ENCODE results near the gene MRAS. TPM values are rescaled to one million over a fixed set of nuclear protein-coding genes. Genes with fewer than 3 reads are reported as not detected.
A peak's percentile ranks its signal among the peaks of the same experiment; 100 is the strongest.

MRAS gene
- total RNA-seq, 1 donor from 2014 or later = 2.9 TPM

DNA sequence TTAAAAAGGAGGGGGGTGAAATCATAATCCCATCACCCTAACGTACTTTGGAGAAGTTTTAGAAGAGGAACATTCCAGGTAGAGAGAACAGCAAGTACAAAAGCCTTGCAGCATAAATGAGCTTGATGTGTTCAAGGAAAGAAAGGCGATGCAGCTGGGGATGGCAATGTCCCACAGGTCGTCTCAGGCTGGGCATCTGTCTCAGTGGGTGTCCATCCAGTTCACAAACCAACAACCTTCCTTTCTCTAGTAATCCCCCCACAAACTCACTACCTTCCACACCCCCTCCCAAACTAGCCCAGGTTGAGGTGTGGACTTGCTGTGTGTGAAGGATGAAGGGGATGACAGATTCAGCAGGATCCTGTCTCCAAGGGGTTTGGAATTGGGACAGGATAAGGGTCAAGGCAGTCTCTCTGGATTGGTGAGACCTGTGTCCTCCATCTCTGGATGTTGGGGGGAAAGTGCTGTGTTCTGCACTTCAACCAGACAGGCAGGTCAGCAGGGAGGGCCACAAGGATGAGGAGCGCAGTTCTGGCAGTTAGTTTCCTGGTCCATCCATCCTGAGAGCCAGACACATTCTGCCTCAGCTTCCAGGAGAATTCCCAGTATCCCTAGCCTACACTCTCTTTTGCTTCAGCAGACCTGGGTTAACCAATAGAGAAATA lies 84.3 kb downstream of the MRAS start:
- Histone ChIP-seq H3K36me3 (ENCODE audit: control insufficient read depth, insufficient read depth, low read length) (no peaks in the 10 kb centered on the region), H3K4me3 (ENCODE audit: low read depth, low read length) (no peak overlapping the region), H3K27me3 (ENCODE audit: control insufficient read depth, insufficient read depth, low read length) (peaks cover 15% of the 10 kb centered on the region)
- FAIRE-seq = no peak
- no peak for DNase-seq (ENCODE audit: low read depth)
- TF ChIP-seq, protein P1, sequence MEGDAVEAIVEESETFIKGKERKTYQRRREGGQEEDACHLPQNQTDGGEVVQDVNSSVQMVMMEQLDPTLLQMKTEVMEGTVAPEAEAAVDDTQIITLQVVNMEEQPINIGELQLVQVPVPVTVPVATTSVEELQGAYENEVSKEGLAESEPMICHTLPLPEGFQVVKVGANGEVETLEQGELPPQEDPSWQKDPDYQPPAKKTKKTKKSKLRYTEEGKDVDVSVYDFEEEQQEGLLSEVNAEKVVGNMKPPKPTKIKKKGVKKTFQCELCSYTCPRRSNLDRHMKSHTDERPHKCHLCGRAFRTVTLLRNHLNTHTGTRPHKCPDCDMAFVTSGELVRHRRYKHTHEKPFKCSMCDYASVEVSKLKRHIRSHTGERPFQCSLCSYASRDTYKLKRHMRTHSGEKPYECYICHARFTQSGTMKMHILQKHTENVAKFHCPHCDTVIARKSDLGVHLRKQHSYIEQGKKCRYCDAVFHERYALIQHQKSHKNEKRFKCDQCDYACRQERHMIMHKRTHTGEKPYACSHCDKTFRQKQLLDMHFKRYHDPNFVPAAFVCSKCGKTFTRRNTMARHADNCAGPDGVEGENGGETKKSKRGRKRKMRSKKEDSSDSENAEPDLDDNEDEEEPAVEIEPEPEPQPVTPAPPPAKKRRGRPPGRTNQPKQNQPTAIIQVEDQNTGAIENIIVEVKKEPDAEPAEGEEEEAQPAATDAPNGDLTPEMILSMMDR (IDR thresholded peaks at IDR 0.05; ENCODE audit: insufficient read depth, low read length, severe bottlenecking) = no peak

DNA sequence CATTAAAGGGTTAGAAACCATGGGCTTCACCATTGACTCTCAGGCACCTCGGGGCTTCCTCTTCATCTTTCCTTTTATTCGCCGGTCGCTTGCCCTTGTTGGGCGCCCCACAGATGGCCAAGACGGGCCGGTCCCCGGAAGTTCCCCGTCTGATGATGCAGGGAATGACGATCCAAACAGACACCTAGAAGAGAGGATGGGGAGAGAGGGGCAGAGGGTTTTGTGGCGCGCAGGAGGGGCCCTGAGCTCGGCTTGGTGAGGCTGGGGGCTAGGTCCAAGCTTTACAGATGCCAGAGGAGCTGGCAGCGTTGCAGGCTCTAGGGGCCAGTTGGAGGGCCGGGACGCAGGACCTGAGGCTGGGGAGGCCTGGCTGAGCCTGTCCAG lies 85.5 kb downstream of the MRAS start:
- Histone ChIP-seq H3K36me3 (ENCODE audit: control insufficient read depth, insufficient read depth, low read length) (no peaks in the 10 kb centered on the region), H3K27me3 (ENCODE audit: control insufficient read depth, insufficient read depth, low read length) (peaks cover 15% of the 10 kb centered on the region), H3K4me3 (ENCODE audit: low read depth, low read length) (no peak overlapping the region)
- FAIRE-seq (no peak), DNase-seq (ENCODE audit: low read depth) (no peak)
- TF ChIP-seq, protein P1 (IDR thresholded peaks at IDR 0.05; ENCODE audit: insufficient read depth, low read length, severe bottlenecking) = no peak

DNA sequence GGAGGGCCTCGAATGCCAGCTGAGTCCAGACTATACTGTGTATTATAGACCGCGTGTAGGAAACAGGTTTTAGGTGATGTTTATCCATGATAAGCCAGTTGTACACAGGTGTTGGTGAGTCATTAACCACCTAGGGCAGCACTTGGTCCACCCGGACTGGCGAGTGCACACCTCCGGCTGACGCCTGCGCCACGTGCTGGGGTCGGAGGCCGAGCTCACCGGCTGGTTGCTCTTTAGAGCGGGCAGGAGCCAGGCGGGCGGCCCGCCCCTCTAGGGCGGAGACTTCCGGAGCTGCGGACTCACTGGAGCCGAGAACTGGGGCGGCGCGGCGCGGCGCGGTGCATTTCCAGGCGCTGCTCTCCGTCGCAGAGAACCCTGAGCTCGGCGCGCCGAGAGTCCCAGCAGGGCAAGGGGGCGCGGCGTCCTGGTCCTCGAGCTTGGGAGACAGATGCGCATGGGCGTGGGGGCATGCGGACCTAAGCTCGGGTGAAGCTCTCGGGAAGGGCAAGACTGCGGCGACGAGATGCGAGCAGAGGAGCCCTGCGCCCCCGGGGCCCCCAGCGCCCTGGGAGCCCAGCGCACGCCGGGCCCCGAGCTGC lies 86.0 kb downstream of the MRAS start, which contains the start of gene ESYT3:
Gene ESYT3, plus strand, starts transcription at position 341 of the 599 bp plus-strand sequence. Its CDS starts 183 bp downstream, at position 524.
- no peak for FAIRE-seq

DNA sequence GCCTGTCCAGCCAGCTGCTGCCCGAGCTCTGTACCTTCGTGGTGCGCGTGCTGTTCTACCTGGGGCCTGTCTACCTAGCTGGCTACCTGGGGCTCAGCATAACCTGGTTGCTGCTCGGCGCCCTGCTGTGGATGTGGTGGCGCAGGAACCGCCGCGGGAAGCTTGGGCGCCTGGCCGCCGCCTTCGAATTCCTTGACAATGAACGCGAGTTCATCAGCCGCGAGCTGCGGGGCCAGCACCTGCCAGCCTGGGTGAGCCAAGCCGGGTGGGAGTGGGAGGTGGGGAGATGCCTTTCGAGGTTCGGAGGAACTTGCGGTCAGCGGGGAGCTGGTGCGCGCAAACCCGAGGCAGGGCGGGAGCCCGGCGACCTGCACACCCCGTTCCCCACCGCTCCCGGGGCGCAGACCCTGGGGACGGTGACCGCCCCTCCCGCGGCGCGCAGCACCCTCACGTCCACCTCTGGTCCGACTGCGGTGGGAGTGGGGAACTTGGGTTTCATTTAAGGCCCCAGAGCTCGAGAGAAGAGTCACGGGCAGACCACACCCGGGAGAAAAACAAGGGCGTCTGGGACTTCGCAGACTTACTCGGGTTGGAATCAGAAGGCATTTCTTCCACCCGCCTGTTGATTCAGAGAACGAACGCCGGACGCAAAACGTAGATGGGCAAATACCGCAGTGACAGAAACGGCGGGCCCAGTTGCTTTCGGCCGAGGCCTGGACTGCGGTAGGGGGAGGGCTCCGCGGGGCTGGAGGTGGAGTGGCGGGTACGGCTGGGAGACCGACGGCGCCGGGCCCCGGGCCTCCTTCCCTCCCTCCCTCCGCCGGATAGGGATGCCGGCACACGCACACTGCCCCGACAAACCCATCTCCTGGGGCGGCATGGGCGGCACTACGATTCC lies 86.7 kb downstream of the MRAS start:
- FAIRE-seq = no peak
- Histone ChIP-seq H3K4me3 (ENCODE audit: low read depth, low read length) (peak overlapping the region; percentile 44), H3K36me3 (ENCODE audit: control insufficient read depth, insufficient read depth, low read length) (no peaks in the 10 kb centered on the region), H3K27me3 (ENCODE audit: control insufficient read depth, insufficient read depth, low read length) (peaks cover 15% of the 10 kb centered on the region)
- TF ChIP-seq, protein P1 (IDR thresholded peaks at IDR 0.05; ENCODE audit: insufficient read depth, low read length, severe bottlenecking) = no peak
- no peak for DNase-seq (ENCODE audit: low read depth)

More for the DNA sequence above, 86.0 kb downstream of the MRAS start, which contains the start of gene ESYT3:
- Histone ChIP-seq H3K27me3 (ENCODE audit: control insufficient read depth, insufficient read depth, low read length) (peaks cover 15% of the 10 kb centered on the region), H3K4me3 (ENCODE audit: low read depth, low read length) (peak within 1 kb of the TSS; percentile 44), H3K36me3 (ENCODE audit: control insufficient read depth, insufficient read depth, low read length) (no peaks in the 10 kb centered on the region)
- TF ChIP-seq, protein P1 (IDR thresholded peaks at IDR 0.05; ENCODE audit: insufficient read depth, low read length, severe bottlenecking) = no peak
- peak; percentile 91 for DNase-seq (ENCODE audit: low read depth)

DNA sequence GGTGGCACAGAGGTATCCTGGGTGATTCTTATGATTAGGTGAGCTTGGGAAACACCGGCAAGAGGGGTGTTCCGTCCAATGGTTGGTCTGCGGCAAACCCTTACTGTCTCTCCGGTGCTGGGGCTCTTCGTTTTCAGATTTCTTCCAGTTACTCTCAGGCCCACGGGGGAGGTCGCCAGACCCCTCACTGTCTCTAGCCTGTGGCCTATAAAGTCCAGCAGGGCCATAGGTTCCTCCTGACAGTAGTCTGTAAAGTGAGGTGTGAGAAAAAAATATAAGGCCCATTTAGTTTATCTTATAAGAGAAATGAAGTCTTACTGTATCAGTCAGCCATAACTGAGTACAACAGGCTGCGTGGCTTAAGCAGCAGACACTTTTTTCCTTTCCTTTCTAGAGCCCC lies 87.5 kb downstream of the MRAS start:
- FAIRE-seq (no peak), DNase-seq (ENCODE audit: low read depth) (no peak)
- H3K36me3 ChIP-seq (ENCODE audit: control insufficient read depth, insufficient read depth, low read length) = no peaks in the 10 kb centered on the region
- no peak overlapping the region for H3K4me3 ChIP-seq (ENCODE audit: low read depth, low read length)
- TF ChIP-seq, protein P1 (IDR thresholded peaks at IDR 0.05; ENCODE audit: insufficient read depth, low read length, severe bottlenecking) = no peak
- H3K27me3 ChIP-seq (ENCODE audit: control insufficient read depth, insufficient read depth, low read length) = peaks cover 15% of the 10 kb centered on the region
